ENCODE measurements around the gene ENOX1.
"Not testable (repeated sequence)": the region's sequence is repeated elsewhere in the genome, so short reads cannot be mapped to it uniquely, and the experiment has no call there.

The ENOX1 gene

DNA sequence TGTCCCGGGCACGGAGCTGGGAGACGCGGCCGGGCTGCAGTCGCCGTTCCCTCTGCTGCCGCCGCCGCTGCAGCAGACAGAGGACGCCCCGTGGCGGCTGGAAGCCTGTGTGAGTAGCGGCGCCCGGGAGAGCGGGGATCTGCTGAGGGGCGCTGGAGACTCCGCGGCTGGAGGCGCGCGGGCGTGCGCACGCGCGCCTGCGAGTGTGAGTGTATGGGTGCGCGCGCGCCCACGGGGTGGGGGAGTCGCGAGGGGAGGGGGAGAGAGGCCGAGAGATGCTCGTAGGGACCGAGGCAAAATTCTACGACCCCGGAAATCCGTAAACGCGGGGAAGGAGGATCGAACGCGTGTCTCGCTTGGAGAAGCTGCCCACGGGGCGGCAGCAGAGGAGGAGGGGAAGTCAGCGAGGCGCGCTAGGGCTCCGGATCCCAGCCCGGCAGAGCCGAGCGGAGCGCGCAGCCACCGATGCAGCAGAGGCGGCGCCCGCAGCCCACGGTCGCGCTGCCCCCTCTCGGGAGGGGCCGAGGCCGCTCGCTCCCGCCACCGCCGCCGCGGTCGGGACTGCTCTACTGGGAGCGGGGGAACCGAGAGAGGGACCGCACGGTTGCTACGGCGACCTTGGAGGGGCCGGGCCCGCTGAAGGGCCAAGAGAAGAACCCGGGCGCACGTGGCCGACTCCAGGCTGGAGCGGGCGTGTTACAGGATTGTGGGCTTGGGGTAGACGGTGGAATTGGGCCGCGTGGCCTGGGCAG is at the start of gene ENOX1:
Gene ENOX1, minus strand, starts transcription at position 207 of the 752 bp plus-strand sequence.
- no peak for DNase-seq

DNA sequence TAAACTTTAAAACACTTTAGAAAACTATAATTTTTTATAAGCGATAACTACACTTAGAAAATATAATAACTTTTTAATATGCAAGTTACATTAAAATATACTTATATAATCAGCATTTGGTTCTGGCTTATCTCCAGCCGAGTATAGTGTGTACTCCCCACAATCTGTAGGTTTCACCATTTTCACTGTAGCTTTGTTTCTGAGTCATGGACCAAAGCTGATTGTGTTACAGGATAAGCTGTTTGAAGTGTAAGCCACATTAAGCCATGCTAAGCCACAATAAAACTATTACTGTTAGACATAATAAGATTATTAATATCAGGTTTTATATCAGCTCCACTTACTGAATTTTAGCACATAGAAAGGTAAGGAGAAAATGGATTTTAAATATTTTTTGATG is 48.9 kb upstream of the ENOX1 start:
- no peak for DNase-seq

DNA sequence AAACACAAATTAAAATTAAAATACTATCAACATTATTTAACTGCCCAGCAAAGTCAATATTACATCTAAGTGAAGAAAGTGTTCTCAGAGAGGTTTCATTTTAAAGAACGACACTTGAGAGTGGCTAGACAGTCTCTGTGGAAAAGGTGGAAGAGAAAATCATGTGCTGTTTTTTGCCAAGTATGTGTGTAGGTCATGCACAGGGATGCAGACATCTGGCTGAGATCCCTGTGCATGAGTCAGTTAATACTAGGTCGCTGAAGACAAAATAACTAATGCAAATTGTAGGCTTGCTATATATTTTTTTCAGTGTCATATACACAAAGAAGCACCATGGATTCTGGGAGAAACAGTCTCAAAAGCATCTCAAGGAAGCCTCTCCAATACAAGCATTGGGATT is 44.3 kb upstream of the ENOX1 start:
- DNase-seq = no peak

DNA sequence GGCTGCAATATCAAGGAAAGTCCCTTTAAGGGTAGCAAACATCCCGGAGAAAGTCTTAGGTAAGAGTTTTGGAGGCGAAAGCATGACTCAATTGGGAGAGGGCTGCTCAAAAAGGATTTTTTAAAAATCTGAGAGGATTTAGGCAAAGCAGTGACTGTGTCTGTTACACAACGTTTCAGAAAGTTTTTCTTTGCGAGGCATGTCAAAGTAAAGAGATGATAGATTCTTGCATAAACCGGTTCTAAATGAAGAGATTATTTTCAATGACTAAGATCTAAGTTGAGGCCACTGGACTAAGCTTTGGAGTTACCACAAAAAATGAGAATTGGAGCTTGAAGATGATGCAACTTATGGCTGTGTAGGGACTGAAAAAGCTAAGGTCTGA is 43.7 kb upstream of the ENOX1 start:
- DNase-seq = no peak

- DNase-seq = not testable (repeated sequence)
Observed at GRCh38 chr13:43824656-43825055, 37.9 kb upstream of the ENOX1 start.

DNA sequence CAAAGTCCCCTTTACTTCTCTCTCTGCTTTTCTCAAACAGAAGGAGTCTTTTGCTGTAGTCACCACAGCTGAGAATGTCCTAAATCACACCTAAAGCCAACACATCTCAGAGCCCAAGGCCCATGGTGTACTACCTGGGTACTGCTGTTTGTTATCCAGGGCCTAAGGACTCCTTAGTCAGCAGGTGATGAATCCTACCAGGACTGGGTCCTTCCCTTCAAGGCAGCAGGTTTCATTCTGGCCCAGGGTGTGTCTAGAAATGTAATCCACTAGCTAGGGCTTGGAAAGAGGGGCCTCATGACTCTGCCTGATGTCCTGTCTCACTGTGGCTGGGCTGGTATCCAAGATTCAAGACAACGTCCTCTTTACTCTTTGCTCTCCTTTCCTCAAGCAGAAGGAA is 36.2 kb upstream of the ENOX1 start:
- no peak for DNase-seq

- DNase-seq = no peak
Observed at GRCh38 chr13:43816401-43816889, 29.7 kb upstream of the ENOX1 start.

- DNase-seq = no peak
Observed at GRCh38 chr13:43815204-43815603, 28.4 kb upstream of the ENOX1 start.

DNA sequence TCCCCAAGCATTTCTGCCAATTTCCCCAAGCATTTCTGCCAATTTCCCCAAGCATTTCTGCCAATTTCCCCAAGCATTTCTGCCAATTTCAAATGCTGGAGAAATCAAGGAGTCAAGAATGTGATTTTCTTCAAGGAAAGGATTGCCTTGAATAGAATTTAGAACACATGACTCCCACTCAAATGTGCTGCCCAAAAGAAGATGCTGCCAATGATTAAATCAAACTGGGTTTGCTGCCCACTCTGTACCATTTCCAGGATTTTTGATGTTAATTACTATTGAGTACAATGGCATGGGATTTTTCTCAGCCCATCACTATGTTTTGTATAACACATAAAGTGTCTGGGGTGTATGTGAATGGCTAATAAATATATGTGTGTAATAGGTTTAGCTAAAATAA is 21.9 kb upstream of the ENOX1 start:
- DNase-seq = no peak

- no peak for DNase-seq
Observed at GRCh38 chr13:43805681-43806128, 18.9 kb upstream of the ENOX1 start.

DNA sequence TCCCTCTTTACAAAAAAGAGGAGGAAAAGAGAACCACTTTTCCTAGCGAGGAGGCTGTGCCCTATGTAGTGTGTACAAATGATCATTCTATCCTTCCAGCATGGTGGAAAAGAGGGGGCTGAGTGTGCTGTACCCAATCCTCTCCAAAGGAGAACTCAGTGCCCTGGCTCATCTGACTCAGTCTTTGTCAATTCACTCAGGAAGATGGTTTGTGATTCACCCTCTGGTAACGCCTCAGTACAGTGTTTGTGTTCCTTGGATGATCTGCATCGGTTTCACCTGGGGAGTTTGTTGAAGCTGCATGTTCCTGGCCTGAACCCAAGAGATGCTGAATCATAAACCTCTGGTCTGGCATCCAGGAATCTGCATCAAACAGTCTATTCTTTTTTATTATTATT is 18.3 kb upstream of the ENOX1 start:
- DNase-seq = no peak

- peak; percentile 0 for DNase-seq
Observed at GRCh38 chr13:43804461-43805070, 17.8 kb upstream of the ENOX1 start.

DNA sequence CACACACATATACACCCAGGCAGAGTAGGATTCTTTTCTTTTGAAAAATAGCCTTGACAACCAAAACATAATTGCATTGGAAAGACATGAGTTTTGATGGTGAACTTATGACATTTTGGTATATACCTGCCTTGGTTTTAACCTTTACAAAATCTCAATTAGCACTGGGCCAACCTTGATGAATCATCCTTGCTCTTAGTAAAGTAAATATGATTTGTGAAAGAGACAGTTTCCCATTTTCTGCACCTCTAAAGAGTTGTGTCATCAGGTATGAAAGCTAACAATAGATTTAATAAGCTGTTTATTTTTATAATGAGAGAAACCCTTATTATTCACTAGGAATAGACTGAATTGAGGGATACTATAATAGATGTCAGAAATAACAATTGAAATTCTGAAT is 15.7 kb upstream of the ENOX1 start:
- no peak for DNase-seq

DNA sequence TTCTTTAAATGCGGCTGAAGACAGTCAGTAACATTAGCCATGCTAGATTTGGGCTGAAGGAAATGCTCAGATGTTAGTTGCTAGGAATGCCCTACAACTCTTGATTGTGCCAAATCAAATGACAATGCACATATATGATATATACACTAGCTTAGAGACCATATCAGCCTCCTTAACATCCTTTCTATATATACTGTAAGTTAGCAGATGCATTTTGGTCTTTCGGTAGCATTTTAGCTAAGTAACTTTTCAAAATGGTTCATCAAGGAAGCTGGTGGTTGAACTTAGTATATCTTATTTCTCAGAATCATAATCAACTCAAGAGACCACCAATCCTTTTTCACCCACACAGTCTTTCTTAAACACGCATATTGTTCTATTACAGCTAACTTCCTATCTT is 14.1 kb upstream of the ENOX1 start:
- DNase-seq = no peak

DNA sequence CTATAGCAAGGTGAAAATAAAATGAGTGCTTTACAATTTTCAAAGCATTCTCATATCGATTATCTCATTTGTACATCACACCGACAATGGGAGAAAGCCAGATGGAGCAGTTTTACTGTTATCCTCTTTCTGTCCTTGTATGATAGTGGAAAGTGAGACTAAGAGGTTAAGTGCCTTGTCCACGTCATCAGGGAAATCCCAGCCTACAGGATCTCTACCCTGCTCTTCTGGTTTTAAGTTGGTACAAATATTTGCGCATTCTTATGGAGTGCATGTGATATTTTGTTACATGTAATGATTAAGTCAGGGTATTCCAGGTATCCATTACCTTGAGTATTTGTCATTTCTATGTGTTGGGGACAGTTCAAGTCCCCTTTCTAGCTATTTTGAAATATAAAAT is 12.4 kb upstream of the ENOX1 start:
- DNase-seq = no peak

- DNase-seq = no peak
Observed at GRCh38 chr13:43797869-43798268, 11.1 kb upstream of the ENOX1 start.

DNA sequence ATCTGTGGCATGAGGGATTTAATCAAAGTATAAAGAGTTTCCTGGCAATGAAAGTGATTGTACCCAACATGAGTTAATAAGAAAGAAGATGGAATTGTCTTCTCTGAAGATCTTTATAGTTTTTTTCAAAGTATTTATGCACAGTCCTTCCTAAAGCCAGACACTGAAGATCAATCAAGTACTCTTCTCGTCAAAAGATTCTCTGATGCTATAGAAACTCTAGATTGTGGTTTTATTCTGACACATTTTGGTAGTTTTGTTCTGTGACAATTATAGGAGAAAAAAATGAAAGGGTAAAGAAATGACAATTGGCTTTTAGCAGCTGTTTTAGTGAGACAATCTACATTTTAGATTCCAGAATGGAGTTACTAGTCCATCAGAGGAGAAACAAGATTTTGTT is 10.4 kb upstream of the ENOX1 start:
- DNase-seq = no peak

GRCh38 chr13:43794416-43794815 is 7.6 kb upstream of the ENOX1 start:
- no peak for DNase-seq

GRCh38 chr13:43792076-43792881 is 5.5 kb upstream of the ENOX1 start:
- no peak for DNase-seq

DNA sequence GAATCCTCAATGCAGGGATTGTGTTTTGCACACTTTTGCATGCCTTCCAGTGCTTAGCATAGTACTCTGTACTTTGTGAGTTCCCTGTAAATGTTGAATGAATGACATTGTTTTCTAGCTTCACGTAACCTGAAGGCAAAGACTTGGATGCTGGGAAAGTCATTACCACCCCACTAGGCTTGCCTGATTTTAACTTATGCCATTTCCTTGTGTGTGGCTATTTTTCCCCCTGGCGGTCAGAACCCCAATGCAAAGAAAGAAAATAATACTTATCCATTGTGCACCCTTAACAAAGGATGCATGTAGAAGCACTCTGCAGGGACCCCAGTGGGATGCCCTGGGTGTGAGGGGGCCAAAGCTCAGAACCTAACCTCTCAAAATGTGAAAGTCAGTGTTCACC is 1.2 kb upstream of the ENOX1 start:
- DNase-seq = no peak

GRCh38 chr13:43787518-43787891 is 733 bp upstream of the ENOX1 start:
- no peak for DNase-seq

- no peak for DNase-seq
Observed at GRCh38 chr13:43786472-43786765, 353 bp downstream of the ENOX1 start.

GRCh38 chr13:43785650-43786471 is 911 bp downstream of the ENOX1 start:
- DNase-seq = no peak

All from NCI-H1048 (cell line).